K562 (cell line): ENCODE measurements around the gene MBD4. TPM values are rescaled to one million over a fixed set of nuclear protein-coding genes. Genes with fewer than 3 reads are reported as not detected.
A peak's percentile ranks its signal among the peaks of the same experiment; 100 is the strongest.

ENCODE experiments used
- ARHGAP35 ChIP-seq: fragments of 450-650 bp; IDR thresholded peaks from 2 replicates; pipeline ENCODE4 v1.6.1; 2018; ENCODE audit not compliant: partially characterized antibody
- DIDO1 ChIP-seq: fragments of 450-650 bp; IDR thresholded peaks from 2 replicates; pipeline ENCODE4 v1.6.1; 2016; ENCODE audit warnings: low read depth, missing biosample characterization, missing genetic modification characterization
- JUN ChIP-seq, 2 experiments: sonication (generic) in 1 of 2; formaldehyde crosslinking in 1 of 2; IDR thresholded peaks; 2 replicates each; pipeline versions ENCODE4 v1.6.1 to v1.8.0; 2012 to 2022; ENCODE audit warnings: borderline replicate concordance in 2 of 2, mild to moderate bottlenecking in 2 of 2, improper control_type of control experiment in 1 of 2, low read depth in 1 of 2, low read length in 1 of 2, missing genetic modification reagents in 1 of 2
- KLF10 ChIP-seq: fragments of 250-450 bp; sonication (Bioruptor Pico); IDR thresholded peaks from 2 replicates; pipeline ENCODE4 v1.6.1; 2021; ENCODE audit warnings: matching md5 sums
- L3MBTL2 ChIP-seq: fragments of 450-650 bp; IDR thresholded peaks from 2 replicates; pipeline ENCODE4 v1.6.1; 2016; ENCODE audit warnings: mild to moderate bottlenecking, moderate library complexity
- MEIS2 ChIP-seq: fragments of 450-650 bp; IDR thresholded peaks from 2 replicates; pipeline ENCODE4 v1.6.1; 2014; ENCODE audit warnings: mild to moderate bottlenecking; ENCODE audit not compliant: partially characterized antibody
- MXI1 ChIP-seq: IDR thresholded peaks from 2 replicates; pipeline ENCODE4 v1.6.1; 2011; ENCODE audit warnings: low read depth, mild to moderate bottlenecking, improper control_type of control experiment, low read length
- NEUROD1 ChIP-seq: fragments of 150-350 bp; IDR thresholded peaks from 2 replicates; pipeline ENCODE4 v1.6.1; 2014; ENCODE audit warnings: borderline replicate concordance, low read length, low read depth; ENCODE audit not compliant: partially characterized antibody
- NR2C1 ChIP-seq, 2 experiments: fragments of 450-650 bp; IDR thresholded peaks; 2 replicates each; pipeline ENCODE4 v1.6.1; 2017; ENCODE audit warnings: mild to moderate bottlenecking in 2 of 2, antibody characterized with exemption in 1 of 2, inconsistent platforms in 1 of 2, missing compliant biosample characterization in 1 of 2, missing genetic modification characterization in 1 of 2
- PHTF2 ChIP-seq: fragments of 250-450 bp; sonication (Bioruptor Pico); IDR thresholded peaks from 2 replicates; pipeline ENCODE4 v1.5.0; 2021; ENCODE audit warnings: mild to moderate bottlenecking
- POLR2B ChIP-seq: fragments of 450-650 bp; IDR thresholded peaks from 2 replicates; pipeline ENCODE4 v1.6.1; 2018; ENCODE audit warnings: low read depth; ENCODE audit not compliant: partially characterized antibody
- SNRNP70 ChIP-seq: fragments of 200-400 bp; formaldehyde crosslinking; optimal IDR thresholded peaks from 2 replicates; pipeline ENCODE3; 2017; ENCODE audit warnings: low read depth, low read length
- ZNF253 ChIP-seq: fragments of 250-450 bp; sonication (Bioruptor Pico); conservative IDR thresholded peaks from 2 replicates; pipeline ENCODE4 v1.6.1; 2021; ENCODE audit warnings: mild to moderate bottlenecking
- ZNF347 ChIP-seq: fragments of 450-650 bp; formaldehyde crosslinking; IDR thresholded peaks from 2 replicates; pipeline ENCODE4 v1.4.0; 2020; ENCODE audit warnings: low read depth, mild to moderate bottlenecking, moderate library complexity
- ZNF407 ChIP-seq: fragments of 450-650 bp; IDR thresholded peaks from 2 replicates; pipeline ENCODE4 v1.6.1; 2016; ENCODE audit warnings: low read depth
- ZNF436 ChIP-seq: fragments of 250-450, 450-650 bp; sonication (Bioruptor Pico); formaldehyde crosslinking; IDR thresholded peaks from 2 replicates; pipeline ENCODE4 v1.7.0; 2020; ENCODE audit warnings: mild to moderate bottlenecking
- ZNF699 ChIP-seq: fragments of 250-450 bp; sonication (Bioruptor Pico); IDR thresholded peaks from 2 replicates; pipeline ENCODE4 v1.8.0; 2021; ENCODE audit warnings: mild to moderate bottlenecking, moderate library complexity; ENCODE audit not compliant: insufficient replicate concordance
- polyA plus RNA-seq, 8 experiments: library from polyadenylated mRNA; depleted of rRNA in 4 of 8; stranded (reverse) in 5 of 8; unstranded in 3 of 8; fragments of >200 nt; fragmentation: Nextera tagmentation in 2 of 8; fragmentation: Illumina TruSeq in 1 of 8; extraction: Ambion mirVana in 2 of 8; extraction: Trizol in 1 of 8; gene quantifications; 2 replicates each; pipeline versions ENCODE4 v1.2.1 to v1.2.3, GENCODE V29; 2011 to 2014; ENCODE audit warnings: inconsistent platforms in 1 of 8, missing spikeins in 1 of 8
- total RNA-seq, 7 experiments: library from RNA; depleted of rRNA in 6 of 7; stranded (reverse); fragments of >200 nt in 6 of 7; fragmentation: Illumina TruSeq in 2 of 7; extraction: Trizol in 2 of 7; gene quantifications; 2 replicates each; pipeline versions ENCODE4 v1.2.1 to v1.2.3, GENCODE V29; 2011 to 2021; ENCODE audit warnings: low replicate concordance in 1 of 7
- TF ChIP-seq, protein P1 (sequence below): fragments of 250-450 bp; sonication (Bioruptor Pico); IDR thresholded peaks from 2 replicates; pipeline ENCODE4 v1.4.0; 2020; ENCODE audit warnings: mild to moderate bottlenecking

MBD4 gene
- total and polyA plus RNA-seq, 9 of the 15 experiments (the other 6 are each of a cell fraction or from before 2014, with no cell fraction given): 13.3 to 63.9 (median 39.0) TPM

DNA sequence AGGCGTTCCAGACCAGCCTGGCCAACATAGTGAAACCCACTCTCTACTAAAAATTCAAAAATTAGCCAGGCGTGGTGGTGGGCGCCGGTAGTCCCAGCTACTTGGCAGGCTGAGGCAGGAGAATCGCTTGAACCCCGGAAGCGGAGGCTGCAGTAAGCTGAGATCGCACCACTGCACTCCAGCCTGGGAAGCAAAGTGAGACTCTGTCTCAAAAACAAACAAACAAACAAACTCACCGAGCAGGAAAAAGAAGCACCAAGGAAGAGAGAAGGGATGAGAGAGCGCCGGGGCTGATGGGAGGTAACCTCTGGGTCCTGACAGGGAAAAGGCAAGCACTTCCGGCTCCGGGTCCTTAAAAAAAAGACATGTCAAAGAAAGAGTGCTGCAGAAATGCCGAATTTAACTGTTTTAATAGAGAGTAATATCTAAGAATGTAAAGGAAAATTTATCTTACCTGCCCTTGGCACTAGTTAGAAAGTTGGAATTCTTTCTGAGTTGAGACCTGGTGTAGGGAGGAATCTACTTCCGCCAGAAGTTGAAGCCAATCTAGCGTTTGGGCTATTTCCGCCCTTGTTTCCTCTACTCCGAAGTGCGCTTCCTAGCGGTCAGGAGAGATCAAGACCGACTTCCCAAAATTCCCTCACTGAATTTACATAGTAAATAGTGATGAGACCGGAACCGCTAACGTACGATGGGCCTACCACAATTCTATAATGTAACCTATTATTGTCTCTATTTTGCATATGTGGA is 40.4 kb downstream of the MBD4 start (continued):
- TF ChIP-seq ARHGAP35 (no peak), NR2C1 (IDR thresholded peaks at IDR 0.05) (peak; percentile 97), NR2C1 (tag; IDR thresholded peaks at IDR 0.05) (peak; percentile 97), NEUROD1 (no peak), DIDO1 (tag) (peak; percentile 81), MXI1 (no peak), PHTF2 (no peak), L3MBTL2 (no peak), ZNF436 (CRISPR knock-in tag) (no peak), JUN (IDR thresholded peaks at IDR 0.05; ENCODE audit: borderline replicate concordance, low read depth, low read length) (no peak), JUN (CRISPR knock-in tag; IDR thresholded peaks at IDR 0.05; ENCODE audit: borderline replicate concordance) (no peak), ZNF407 (0 out of 2 replicates have a peak, but pooled peaks have one; percentile 30), KLF10 (CRISPR knock-in tag) (no peak), ZNF253 (no peak), ZNF347 (CRISPR knock-in tag) (no peak), SNRNP70 (no peak), ZNF699 (CRISPR knock-in tag) (no peak), MEIS2 (no peak), POLR2B (peak; percentile 67)
- TF ChIP-seq, protein P1, sequence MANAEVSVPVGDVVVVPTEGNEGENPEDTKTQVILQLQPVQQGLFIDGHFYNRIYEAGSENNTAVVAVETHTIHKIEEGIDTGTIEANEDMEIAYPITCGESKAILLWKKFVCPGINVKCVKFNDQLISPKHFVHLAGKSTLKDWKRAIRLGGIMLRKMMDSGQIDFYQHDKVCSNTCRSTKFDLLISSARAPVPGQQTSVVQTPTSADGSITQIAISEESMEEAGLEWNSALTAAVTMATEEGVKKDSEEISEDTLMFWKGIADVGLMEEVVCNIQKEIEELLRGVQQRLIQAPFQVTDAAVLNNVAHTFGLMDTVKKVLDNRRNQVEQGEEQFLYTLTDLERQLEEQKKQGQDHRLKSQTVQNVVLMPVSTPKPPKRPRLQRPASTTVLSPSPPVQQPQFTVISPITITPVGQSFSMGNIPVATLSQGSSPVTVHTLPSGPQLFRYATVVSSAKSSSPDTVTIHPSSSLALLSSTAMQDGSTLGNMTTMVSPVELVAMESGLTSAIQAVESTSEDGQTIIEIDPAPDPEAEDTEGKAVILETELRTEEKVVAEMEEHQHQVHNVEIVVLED (CRISPR knock-in tag): 0 out of 2 replicates have a peak, but pooled peaks have one; percentile 8
